A549 (cell line): Measurements from ENCODE around the gene PTGDS. TPM values are rescaled to one million over a fixed set of nuclear protein-coding genes. Genes with fewer than 3 reads are reported as not detected.

ENCODE experiments used
- ATAC-seq, 2 experiments: fragments of 200-7000 bp in 1 of 2; fragments of >200 bp in 1 of 2; cut with Nextera tagmentation in 1 of 2; cut with Tn5 transposase in 1 of 2; 3 replicates each; pipeline versions ENCODE4 v1.8.0 to v1.9.1; 2018 to 2020; ENCODE audit warnings: mild to moderate bottlenecking in 1 of 2, moderate library complexity in 1 of 2
- CTCF ChIA-PET: fragments of 300-600 bp; sonication (Branson Sonifier 250); formaldehyde crosslinking; extraction: SDS; loops from one replicate; lab custom pipeline; 2021; ENCODE audit warnings: antibody characterized with exemption, inconsistent platforms; lab: Yijun Ruan, JAX
- POLR2A ChIA-PET: fragments of 350-600 bp; formaldehyde crosslinking; extraction: SDS; loops from one replicate; lab custom pipeline; 2021; ENCODE audit warnings: antibody characterized with exemption, inconsistent platforms; lab: Yijun Ruan, JAX
- DNase-seq, 2 experiments: peaks; one replicate each; pipeline versions ENCODE4 v3.0.0 to v3.0.0-alpha.2; 2011 to 2016; ENCODE audit warnings: low read depth in 1 of 2, low spot score in 1 of 2
- FAIRE-seq: peaks from 2 replicates; lab custom pipeline; 2011; peaks lifted over from hg19 to GRCh38; lab: Jason Lieb, UNC
- H3K27ac ChIP-seq, 2 experiments: fragments of >200 bp; sonication (Bioruptor Twin); formaldehyde crosslinking; 3 replicates each; pipeline ENCODE4 v1.5.1; 2016 to 2017
- H3K4me1 ChIP-seq: fragments of >200 bp; sonication (Bioruptor Twin); formaldehyde crosslinking; 3 replicates; pipeline ENCODE4 v1.6.1; 2016
- H3K4me2 ChIP-seq: fragments of >200 bp; sonication (Bioruptor Twin); formaldehyde crosslinking; 3 replicates; pipeline ENCODE4 v1.6.1; 2016
- H3K4me3 ChIP-seq: fragments of >200 bp; sonication (Bioruptor Twin); formaldehyde crosslinking; 3 replicates; pipeline ENCODE4 v1.5.1; 2016
- H3K9me3 ChIP-seq: fragments of >200 bp; sonication (Bioruptor Twin); formaldehyde crosslinking; 3 replicates; pipeline ENCODE4 v1.6.1; 2016
- ATOH8 ChIP-seq: fragments of 250-450 bp; sonication (Bioruptor Pico); IDR thresholded peaks from 2 replicates; pipeline ENCODE4 v1.5.0; 2020; ENCODE audit warnings: low read depth, mild to moderate bottlenecking, moderate library complexity
- CEBPB ChIP-seq, 2 experiments: fragments of >200 bp in 1 of 2; sonication (Bioruptor Twin) in 1 of 2; formaldehyde crosslinking in 1 of 2; IDR thresholded peaks; 2 replicates each; pipeline ENCODE4 v1.6.1; 2012 to 2016
- CHD2 ChIP-seq: fragments of 150-350 bp; IDR thresholded peaks from 2 replicates; pipeline ENCODE4 v1.6.1; 2014; ENCODE audit warnings: low read length; ENCODE audit not compliant: partially characterized antibody
- CHD4 ChIP-seq: fragments of 200-600 bp; sonication (generic); IDR thresholded peaks from 2 replicates; pipeline ENCODE4 v1.6.1; 2016; ENCODE audit warnings: antibody characterized with exemption, mild to moderate bottlenecking, borderline replicate concordance
- ELK1 ChIP-seq: fragments of 150-350 bp; IDR thresholded peaks from 2 replicates; pipeline ENCODE4 v1.6.1; 2014; ENCODE audit warnings: low read depth, mild to moderate bottlenecking, low read length
- FOSB ChIP-seq: fragments of 250-450 bp; sonication (Bioruptor Pico); IDR thresholded peaks from 2 replicates; pipeline ENCODE4 v1.5.0; 2020; ENCODE audit warnings: mild to moderate bottlenecking, moderate library complexity
- FOXS1 ChIP-seq: fragments of 250-450 bp; sonication (Bioruptor Pico); IDR thresholded peaks from 2 replicates; pipeline ENCODE4 v1.5.0; 2020; ENCODE audit warnings: mild to moderate bottlenecking, moderate library complexity
- HEYL ChIP-seq: fragments of 250-450 bp; sonication (Bioruptor Pico); IDR thresholded peaks from 2 replicates; pipeline ENCODE4 v1.8.0; 2021; ENCODE audit warnings: mild to moderate bottlenecking, moderate library complexity
- HMGXB4 ChIP-seq: fragments of 250-450 bp; sonication (Bioruptor Pico); IDR thresholded peaks from 2 replicates; pipeline ENCODE4 v1.5.0; 2021; ENCODE audit warnings: mild to moderate bottlenecking, moderate library complexity, borderline replicate concordance
- HOXA7 ChIP-seq: fragments of 250-450 bp; sonication (Bioruptor Pico); IDR thresholded peaks from 2 replicates; pipeline ENCODE4 v1.5.0; 2020; ENCODE audit warnings: mild to moderate bottlenecking, moderate library complexity
- KDM5A ChIP-seq: fragments of 200-600 bp; sonication (generic); IDR thresholded peaks from 2 replicates; pipeline ENCODE4 v1.6.1; 2016; ENCODE audit warnings: antibody characterized with exemption, mild to moderate bottlenecking
- MAZ ChIP-seq: fragments of 150-350 bp; IDR thresholded peaks from 2 replicates; pipeline ENCODE4 v1.6.1; 2014; ENCODE audit warnings: antibody characterized with exemption, low read depth, low read length, borderline replicate concordance
- NFE2L2 ChIP-seq: fragments of 150-350 bp; conservative IDR thresholded peaks from 2 replicates; pipeline ENCODE4 v1.6.1; 2014; ENCODE audit warnings: low read length
- PBX3 ChIP-seq: IDR thresholded peaks from 2 replicates; pipeline ENCODE4 v1.6.1; 2012
- POLR2AphosphoS2 ChIP-seq: conservative IDR thresholded peaks from 2 replicates; pipeline ENCODE4 v1.6.1; 2012; ENCODE audit warnings: low read length, improper control_type of control experiment, inconsistent platforms
- RFX5 ChIP-seq: fragments of 450-650 bp; IDR thresholded peaks from 2 replicates; pipeline ENCODE4 v1.7.1; 2014; ENCODE audit warnings: antibody characterized with exemption, mild to moderate bottlenecking, moderate library complexity
- SREBF2 ChIP-seq: fragments of 450-650 bp; IDR thresholded peaks from 2 replicates; pipeline ENCODE4 v1.6.1; 2014; ENCODE audit warnings: mild to moderate bottlenecking, moderate library complexity
- ZFP36 ChIP-seq: fragments of 450-650 bp; IDR thresholded peaks from 2 replicates; pipeline ENCODE4 v1.6.1; 2014; ENCODE audit warnings: borderline replicate concordance; ENCODE audit not compliant: partially characterized antibody
- ZNF302 ChIP-seq: fragments of 250-450 bp; sonication (Bioruptor Pico); IDR thresholded peaks from 2 replicates; pipeline ENCODE4 v1.9.0; 2021; ENCODE audit warnings: inconsistent platforms, mild to moderate bottlenecking, moderate library complexity
- ZSCAN20 ChIP-seq: fragments of 250-450 bp; sonication (Bioruptor Pico); IDR thresholded peaks from 2 replicates; pipeline ENCODE4 v1.8.0; 2022; ENCODE audit warnings: mild to moderate bottlenecking, moderate library complexity
- WGBS: methylation state at CpG from one replicate; pipeline ENCODE4 v1.1.6; 2017; ENCODE audit errors: missing lambda C conversion rate; 5-methylcytosine and 5-hydroxymethylcytosine counted together
- polyA plus RNA-seq, 4 experiments: library from polyadenylated mRNA; depleted of rRNA in 3 of 4; stranded (reverse); fragments of >200 nt; fragmentation: RNase III in 1 of 4; extraction: RNeasy Plus Mini Kit Qiagen cat#74134 plus additional on column Dnase treatment in 1 of 4; gene quantifications; 2 replicates in 3 of 4; 3 replicates in 1 of 4; pipeline ENCODE4 v1.2.3, GENCODE V29; 2011 to 2017
- TF ChIP-seq, protein P1 (sequence below): fragments of >200 bp; sonication (Bioruptor Twin); formaldehyde crosslinking; IDR thresholded peaks from 2 replicates; pipeline ENCODE4 v1.6.1; 2016

The PTGDS gene
- polyA plus RNA-seq, 2 of the 4 experiments (the other 2 are of a cell fraction): 0.26 to 0.31 TPM

GRCh38 chr9:137014166-137014565, 36.9 kb downstream of the PTGDS start:
- H3K9me3 ChIP-seq: no peaks in the 10 kb centered on the region
- ATAC-seq (no peak), DNase-seq (no peak), FAIRE-seq (no peak)
- H3K4me1 ChIP-seq: no peaks in the 10 kb centered on the region
- H3K27ac ChIP-seq: no peak overlapping the region
- TF ChIP-seq PBX3 (no peak), RFX5 (no peak), CHD4 (no peak), HOXA7 (no peak)
- TF ChIP-seq, protein P1, sequence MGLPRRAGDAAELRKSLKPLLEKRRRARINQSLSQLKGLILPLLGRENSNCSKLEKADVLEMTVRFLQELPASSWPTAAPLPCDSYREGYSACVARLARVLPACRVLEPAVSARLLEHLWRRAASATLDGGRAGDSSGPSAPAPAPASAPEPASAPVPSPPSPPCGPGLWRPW: no peak
- H3K4me3 ChIP-seq: no peak overlapping the region
- no peak overlapping the region for H3K4me2 ChIP-seq
- ChIA-PET POLR2A (no interaction called here), CTCF (interaction anchor here (0.7 to 3.3 kb wide), 5 partner anchors 11 to 66 kb away, joined by 3 to 13 read pairs (median 8); no protein-coding TSS in a partner anchor)
- WGBS: 88% methylated on average over 13 of the region's 23 CpGs

GRCh38 chr9:137014776-137015539, 37.7 kb downstream of the PTGDS start:
- no peaks in the 10 kb centered on the region for H3K9me3 ChIP-seq
- TF ChIP-seq CHD2 (no peak), ZFP36 (no peak), HEYL (CRISPR knock-in tag) (no peak), NFE2L2 (no peak), FOSB (CRISPR knock-in tag) (no peak), SREBF2 (no peak), HMGXB4 (CRISPR knock-in tag) (no peak), ZSCAN20 (CRISPR knock-in tag) (no peak), CEBPB (IDR thresholded peaks at IDR 0.05) (no peak), ELK1 (no peak), KDM5A (no peak), PBX3 (no peak), POLR2AphosphoS2 (no peak), CHD4 (no peak), FOXS1 (CRISPR knock-in tag) (no peak), MAZ (no peak), ZNF302 (CRISPR knock-in tag) (no peak), ATOH8 (CRISPR knock-in tag) (no peak)
- TF ChIP-seq, all 56 proteins: peak for 0
- ChIA-PET POLR2A (interaction anchor here (1.0 kb wide), 1 partner anchor 23 kb away, joined by 3 read pairs; the partner anchor contains the start of gene PAXX), CTCF (interaction anchor here (0.9 to 7.6 kb wide), 6 partner anchors 12 to 52 kb away, joined by 3 to 62 read pairs (median 6); partner anchors contain the start of genes ABCA2, FUT7 and LCNL1)
- ATAC-seq: no peak
- Histone ChIP-seq H3K27ac (no peak overlapping the region), H3K4me3 (no peak overlapping the region), H3K4me2 (no peak overlapping the region), H3K4me1 (no peaks in the 10 kb centered on the region)
- no peak for DNase-seq
- 97% methylated on average over 28 of the region's 36 CpGs for WGBS
- no peak for FAIRE-seq
